Measurements from ENCODE around the gene OXSR1. TPM values are rescaled to one million over a fixed set of nuclear protein-coding genes. Genes with fewer than 3 reads are reported as not detected.
"Not testable (repeated sequence)": the region's sequence is repeated elsewhere in the genome, so short reads cannot be mapped to it uniquely, and the experiment has no call there.

OXSR1 gene
- total RNA-seq, 4 donors from 2014 or later, result 12.9 to 45.6 (median 39.5) TPM

GRCh38 chr3:38173834-38174418 is 8.6 kb downstream of the OXSR1 start:
- TF ChIP-seq CTCF (IDR thresholded peaks at IDR 0.05) (no peak), POLR2A (IDR thresholded peaks at IDR 0.05) (no peak)
- Histone ChIP-seq H3K27me3 (no peaks in the 10 kb centered on the region), H3K9me3 (no peaks in the 10 kb centered on the region), H3K27ac (no peak overlapping the region), H3K4me1 (peaks cover 0 to 8% of the 10 kb centered on the region in 2 donors), H3K4me3 (no peak overlapping the region), H3K36me3 (no peaks in the 10 kb centered on the region)
- no peak for DNase-seq
- intact Hi-C loops (cut with DNase I; ENCODE audit: low total_unique reads), result no loop called here

- peaks cover 0 to 8% of the 10 kb centered on the region in 2 donors for H3K4me1 ChIP-seq
- intact Hi-C loops (cut with DNase I; ENCODE audit: low total_unique reads), result no loop called here
Observed at GRCh38 chr3:38177181-38177580, 11.8 kb downstream of the OXSR1 start.

GRCh38 chr3:38186781-38187180 is 21.4 kb downstream of the OXSR1 start:
- DNase-seq, result no peak
- Histone ChIP-seq H3K27me3 (no peaks in the 10 kb centered on the region), H3K4me1 (no peaks in the 10 kb centered on the region), H3K27ac (no peak overlapping the region), H3K36me3 (no peaks in the 10 kb centered on the region), H3K9me3 (no peaks in the 10 kb centered on the region), H3K4me3 (no peak overlapping the region)
- TF ChIP-seq POLR2A (IDR thresholded peaks at IDR 0.05) (no peak), CTCF (IDR thresholded peaks at IDR 0.05) (no peak)
- intact Hi-C loops (cut with DNase I; ENCODE audit: low total_unique reads), result no loop called here

More at GRCh38 chr3:38177181-38177580, 11.8 kb downstream of the OXSR1 start:
- Histone ChIP-seq H3K9me3 (no peaks in the 10 kb centered on the region), H3K36me3 (no peaks in the 10 kb centered on the region), H3K4me3 (no peak overlapping the region), H3K27me3 (no peaks in the 10 kb centered on the region), H3K27ac (no peak overlapping the region)
- no peak for DNase-seq
- no peak for TF ChIP-seq POLR2A (IDR thresholded peaks at IDR 0.05)
- no peak for TF ChIP-seq CTCF (IDR thresholded peaks at IDR 0.05)

GRCh38 chr3:38190481-38190881 is 25.1 kb downstream of the OXSR1 start:
- intact Hi-C loops (cut with DNase I; ENCODE audit: low total_unique reads), result no loop called here
- TF ChIP-seq CTCF (IDR thresholded peaks at IDR 0.05) (no peak), POLR2A (IDR thresholded peaks at IDR 0.05) (no peak)
- H3K36me3 ChIP-seq, result no peaks in the 10 kb centered on the region

GRCh38 chr3:38202931-38203330 is 37.6 kb downstream of the OXSR1 start:
- H3K27me3 ChIP-seq; H3K4me3 ChIP-seq; H3K4me1 ChIP-seq; H3K36me3 ChIP-seq; intact Hi-C loops (cut with DNase I; ENCODE audit: low total_unique reads); DNase-seq; H3K27ac ChIP-seq; H3K9me3 ChIP-seq: not testable (repeated sequence)

More at GRCh38 chr3:38190481-38190881, 25.1 kb downstream of the OXSR1 start:
- no peak for DNase-seq
- Histone ChIP-seq H3K9me3 (no peaks in the 10 kb centered on the region), H3K4me3 (no peak overlapping the region), H3K27ac (no peak overlapping the region), H3K4me1 (no peaks in the 10 kb centered on the region), H3K27me3 (no peaks in the 10 kb centered on the region)

- DNase-seq, result no peak
- no peaks in the 10 kb centered on the region for H3K4me1 ChIP-seq
- H3K9me3 ChIP-seq, result no peaks in the 10 kb centered on the region
- no peak overlapping the region for H3K4me3 ChIP-seq
- no peak for TF ChIP-seq POLR2A (IDR thresholded peaks at IDR 0.05)
- no peak for TF ChIP-seq CTCF (IDR thresholded peaks at IDR 0.05)
- no peaks in the 10 kb centered on the region for H3K36me3 ChIP-seq
- intact Hi-C loops (cut with DNase I; ENCODE audit: low total_unique reads), result no loop called here
- no peaks in the 10 kb centered on the region for H3K27me3 ChIP-seq
- no peak overlapping the region for H3K27ac ChIP-seq
Observed at GRCh38 chr3:38203690-38204089, 38.4 kb downstream of the OXSR1 start.

All from uterus (tissue), 4 donors.